K562 (cell line): ENCODE data around the gene KATNAL2. TPM values are rescaled to one million over a fixed set of nuclear protein-coding genes. Genes with fewer than 3 reads are reported as not detected.

Experiments
- ARID4B ChIP-seq: sonication (generic); formaldehyde crosslinking; IDR thresholded peaks from 2 replicates; pipeline ENCODE4 v1.8.0; 2022; ENCODE audit warnings: mild to moderate bottlenecking, missing genetic modification reagents
- BCOR ChIP-seq: fragments of 450-650 bp; IDR thresholded peaks from 2 replicates; pipeline ENCODE4 v1.6.1; 2016
- CCNT2 ChIP-seq: IDR thresholded peaks from 2 replicates; pipeline ENCODE4 v1.6.1; 2011; ENCODE audit warnings: borderline replicate concordance, low read depth, mild to moderate bottlenecking, moderate library complexity, mixed read lengths, low read length; ENCODE audit not compliant: insufficient read length; ENCODE audit errors: extremely low read depth
- CREM ChIP-seq: IDR thresholded peaks from 2 replicates; pipeline ENCODE4 v1.6.1; 2014; ENCODE audit warnings: antibody characterized with exemption, low read depth
- EP400 ChIP-seq: fragments of 450-650 bp; IDR thresholded peaks from 2 replicates; pipeline ENCODE4 v1.6.1; 2017; ENCODE audit warnings: antibody characterized with exemption, mild to moderate bottlenecking, moderate library complexity
- ETS2 ChIP-seq: IDR thresholded peaks from 2 replicates; pipeline ENCODE4 v1.6.1; 2016; ENCODE audit warnings: borderline replicate concordance, missing genetic modification characterization, mild to moderate bottlenecking, moderate library complexity, missing compliant biosample characterization; ENCODE audit not compliant: poor library complexity, severe bottlenecking
- HNRNPLL ChIP-seq: fragments of 200-400 bp; formaldehyde crosslinking; IDR thresholded peaks from 2 replicates; pipeline ENCODE4 v1.6.1; 2017; ENCODE audit warnings: low read length, low read depth, mild to moderate bottlenecking; ENCODE audit not compliant: poor library complexity, severe bottlenecking
- HNRNPUL1 ChIP-seq: fragments of 200-400 bp; formaldehyde crosslinking; IDR thresholded peaks from 2 replicates; pipeline ENCODE4 v1.6.1; 2017; ENCODE audit warnings: low read length
- KLF6 ChIP-seq: fragments of 250-450 bp; sonication (Bioruptor Pico); IDR thresholded peaks from 2 replicates; pipeline ENCODE4 v1.4.0; 2020; ENCODE audit warnings: mild to moderate bottlenecking, moderate library complexity, borderline replicate concordance
- L3MBTL2 ChIP-seq: fragments of 450-650 bp; IDR thresholded peaks from 2 replicates; pipeline ENCODE4 v1.6.1; 2016; ENCODE audit warnings: mild to moderate bottlenecking, moderate library complexity
- MEIS2 ChIP-seq: fragments of 450-650 bp; IDR thresholded peaks from 2 replicates; pipeline ENCODE4 v1.6.1; 2014; ENCODE audit warnings: mild to moderate bottlenecking; ENCODE audit not compliant: partially characterized antibody
- MNT ChIP-seq, 2 experiments: fragments of 450-650 bp; conservative IDR thresholded peaks; 2 replicates each; pipeline ENCODE4 v1.6.1; 2017; ENCODE audit warnings: mild to moderate bottlenecking in 2 of 2, moderate library complexity in 2 of 2
- PKNOX1 ChIP-seq: fragments of 450-650 bp; IDR thresholded peaks from 2 replicates; pipeline ENCODE4 v1.6.1; 2016
- PRMT5 ChIP-seq: sonication (generic); formaldehyde crosslinking; IDR thresholded peaks from 2 replicates; pipeline ENCODE4 v1.5.0; 2020; ENCODE audit warnings: missing genetic modification reagents
- PYGO2 ChIP-seq: fragments of 450-650 bp; IDR thresholded peaks from 2 replicates; pipeline ENCODE4 v1.6.1; 2016; ENCODE audit warnings: mild to moderate bottlenecking, missing genetic modification characterization, moderate library complexity, missing compliant biosample characterization
- SIN3B ChIP-seq: fragments of 450-650 bp; IDR thresholded peaks from 2 replicates; pipeline ENCODE4 v1.6.1; 2017; ENCODE audit warnings: low read depth, mild to moderate bottlenecking, moderate library complexity
- SMARCE1 ChIP-seq: fragments of 450-650 bp; IDR thresholded peaks from 2 replicates; pipeline ENCODE4 v1.7.1; 2016; ENCODE audit warnings: mild to moderate bottlenecking
- ZBTB7A ChIP-seq: IDR thresholded peaks from 2 replicates; pipeline ENCODE4 v1.6.1; 2011; ENCODE audit warnings: low read depth, mild to moderate bottlenecking, low read length, moderate library complexity, borderline replicate concordance; ENCODE audit not compliant: control insufficient read depth
- ZNF766 ChIP-seq: fragments of 200-800 bp; sonication (Bioruptor generic); conservative IDR thresholded peaks from 2 replicates; pipeline ENCODE4 v1.6.1; 2016; ENCODE audit warnings: missing genetic modification characterization, missing compliant biosample characterization
- ZNF79 ChIP-seq: fragments of 250-450 bp; sonication (Bioruptor Pico); IDR thresholded peaks from 2 replicates; pipeline ENCODE4 v1.4.0; 2020; ENCODE audit warnings: low read depth, mild to moderate bottlenecking, moderate library complexity
- polyA plus RNA-seq, 8 experiments: library from polyadenylated mRNA; depleted of rRNA in 4 of 8; stranded (reverse) in 5 of 8; unstranded in 3 of 8; fragments of >200 nt; fragmentation: Nextera tagmentation in 2 of 8; fragmentation: Illumina TruSeq in 1 of 8; extraction: Ambion mirVana in 2 of 8; extraction: Trizol in 1 of 8; gene quantifications; 2 replicates each; pipeline versions ENCODE4 v1.2.1 to v1.2.3, GENCODE V29; 2011 to 2014; ENCODE audit warnings: inconsistent platforms in 1 of 8, missing spikeins in 1 of 8
- total RNA-seq, 7 experiments: library from RNA; depleted of rRNA in 6 of 7; stranded (reverse); fragments of >200 nt in 6 of 7; fragmentation: Illumina TruSeq in 2 of 7; extraction: Trizol in 2 of 7; gene quantifications; 2 replicates each; pipeline versions ENCODE4 v1.2.1 to v1.2.3, GENCODE V29; 2011 to 2021; ENCODE audit warnings: low replicate concordance in 1 of 7

The KATNAL2 gene
- total and polyA plus RNA-seq, 9 of the 15 experiments (the other 6 are each of a cell fraction or from before 2014, with no cell fraction given): 0.08 to 1.2 (median 0.48) TPM

GRCh38 chr18:47150029-47150823 lies 232.8 kb downstream of the KATNAL2 start, which contains the start of gene HDHD2 (continued):
- TF ChIP-seq CCNT2: peak; percentile 10
- TF ChIP-seq PRMT5: no peak
- TF ChIP-seq EP400: peak; percentile 56
- TF ChIP-seq MNT (conservative IDR thresholded peaks at IDR 0.05): peak in 1 of 2 experiments; percentile 48; a peak in 2 of 4 replicates
- 0 out of 2 replicates have a peak, but pooled peaks have one; percentile 8 for TF ChIP-seq SMARCE1
- TF ChIP-seq ZBTB7A: peak; percentile 74; the same call in 1 of the 2 replicates
- TF ChIP-seq KLF6: 0 out of 2 replicates have a peak, but pooled peaks have one; percentile 19
- no peak for TF ChIP-seq ZNF766 (CRISPR knock-in tag)
- TF ChIP-seq MEIS2: peak; percentile 59
- peak; percentile 23; the same call in 1 of the 2 replicates for TF ChIP-seq SIN3B
- TF ChIP-seq ZNF79 (CRISPR knock-in tag): 0 out of 2 replicates have a peak, but pooled peaks have one; percentile 22
- TF ChIP-seq ARID4B (CRISPR knock-in tag): peak; percentile 58; the same call in 1 of the 2 replicates
- no peak for TF ChIP-seq BCOR
- TF ChIP-seq CREM: 0 out of 2 replicates have a peak, but pooled peaks have one; percentile 25
- TF ChIP-seq HNRNPUL1: no peak
- TF ChIP-seq PYGO2 (tag): no peak
- TF ChIP-seq ETS2 (tag): no peak
- peak; percentile 20; the same call in 1 of the 2 replicates for TF ChIP-seq L3MBTL2
- TF ChIP-seq PKNOX1: peak; percentile 86
- TF ChIP-seq HNRNPLL: peak; percentile 51
